Measurements from ENCODE around the gene PGAM1.
"Not testable (repeated sequence)": the region's sequence is repeated elsewhere in the genome, so short reads cannot be mapped to it uniquely, and the experiment has no call there.

Gene PGAM1

GRCh38 chr10:97408496-97408992, 17.4 kb upstream of the PGAM1 start:
- no peak for DNase-seq

GRCh38 chr10:97411406-97411805, 14.6 kb upstream of the PGAM1 start:
- DNase-seq, result no peak

GRCh38 chr10:97412891-97413304, 13.1 kb upstream of the PGAM1 start:
- no peak for DNase-seq

GRCh38 chr10:97416565-97416964, 9.4 kb upstream of the PGAM1 start:
- no peak for DNase-seq

- not testable (repeated sequence) for DNase-seq
Observed at GRCh38 chr10:97423757-97424098, 2.3 kb upstream of the PGAM1 start.

- no peak for DNase-seq
Observed at GRCh38 chr10:97426776-97427570, 982 bp downstream of the PGAM1 start.

- no peak for DNase-seq
Observed at GRCh38 chr10:97427571-97428179, 1.7 kb downstream of the PGAM1 start.

GRCh38 chr10:97428572-97428981, 2.6 kb downstream of the PGAM1 start:
- DNase-seq, result no peak

- no peak for DNase-seq
Observed at GRCh38 chr10:97434055-97434454, 8.1 kb downstream of the PGAM1 start.

- DNase-seq, result no peak
Observed at GRCh38 chr10:97434557-97434956, 8.6 kb downstream of the PGAM1 start.

GRCh38 chr10:97435211-97435610, 9.2 kb downstream of the PGAM1 start:
- no peak for DNase-seq

- no peak for DNase-seq
Observed at GRCh38 chr10:97442277-97442676, 16.3 kb downstream of the PGAM1 start.

GRCh38 chr10:97444212-97444611, 18.2 kb downstream of the PGAM1 start:
- no peak for DNase-seq

- no peak for DNase-seq
Observed at GRCh38 chr10:97445357-97445721, 19.3 kb downstream of the PGAM1 start.

GRCh38 chr10:97445722-97446639, 20.0 kb downstream of the PGAM1 start, which contains the start of the genes EXOSC1 and ZDHHC16:
Gene EXOSC1 (minus strand): TSS chr10:97446006. CDS start chr10:97445985, 21 bp downstream.
Gene ZDHHC16 (plus strand): TSS chr10:97446175. CDS start chr10:97451676, 5,501 bp downstream.
- DNase-seq, result peak; percentile 93

- DNase-seq, result no peak
Observed at GRCh38 chr10:97450828-97451227, 24.8 kb downstream of the PGAM1 start.

GRCh38 chr10:97451605-97452004, 25.6 kb downstream of the PGAM1 start:
- DNase-seq, result no peak

- no peak for DNase-seq
Observed at GRCh38 chr10:97452352-97452751, 26.4 kb downstream of the PGAM1 start.

- no peak for DNase-seq
Observed at GRCh38 chr10:97454330-97455036, 28.5 kb downstream of the PGAM1 start.

- no peak for DNase-seq
Observed at GRCh38 chr10:97456034-97456685, 30.2 kb downstream of the PGAM1 start.

- no peak for DNase-seq
Observed at GRCh38 chr10:97456686-97457065, 30.7 kb downstream of the PGAM1 start.

- DNase-seq, result no peak
Observed at GRCh38 chr10:97459111-97459510, 33.1 kb downstream of the PGAM1 start.

Measured in right forelimb (tissue), 1 donor.